ENCODE data around the gene TRIP6. TPM values are rescaled to one million over a fixed set of nuclear protein-coding genes. Genes with fewer than 3 reads are reported as not detected.

The TRIP6 gene
- total and polyA plus RNA-seq, 5 donors from 2014 or later: 2.8 to 8.4 (median 3.7) TPM

- Histone ChIP-seq H3K27ac (ENCODE audit: insufficient read depth, low read length, poor library complexity, severe bottlenecking) (peak overlapping the region; percentile 78), H3K27me3 (ENCODE audit: control insufficient read depth, insufficient read depth, low read length) (no peaks in the 10 kb centered on the region), H3K36me3 (ENCODE audit: control insufficient read depth, insufficient read depth, low read length) (peaks cover 58% of the 10 kb centered on the region), H3K9me3 (ENCODE audit: control insufficient read depth in 2 of 2, low read length in 2 of 2) (no peaks in the 10 kb centered on the region), H3K4me3 (ENCODE audit: low read depth, low read length) (no peak overlapping the region), H3K4me1 (ENCODE audit: control insufficient read depth, insufficient read depth, low read length, poor library complexity, severe bottlenecking) (peaks cover 36% of the 10 kb centered on the region)
- H3K9me3 Mint-ChIP-seq: peaks cover 0 to 2% (median 0%) of the 10 kb centered on the region in 7 donors
- peaks cover 0 to 52% (median 28%) of the 10 kb centered on the region in 4 donors for H3K4me1 Mint-ChIP-seq
- peaks cover 14% of the 10 kb centered on the region for H3K27me3 Mint-ChIP-seq
- DNase-seq (no peak), ATAC-seq (ENCODE audit: low read depth in 2 of 2) (no peak)
- H3K27ac Mint-ChIP-seq: peak overlapping the region in 1 of 3 donors; percentile 67
- H3K36me3 Mint-ChIP-seq: peaks cover 57% of the 10 kb centered on the region
- H3K4me3 Mint-ChIP-seq: peak overlapping the region; percentile 21 to 87 (median 67)
Observed at GRCh38 chr7:100886142-100886935, 19.2 kb downstream of the TRIP6 start.

GRCh38 chr7:100886936-100887515 is 19.8 kb downstream of the TRIP6 start:
- H3K4me1 ChIP-seq (ENCODE audit: control insufficient read depth, insufficient read depth, low read length, poor library complexity, severe bottlenecking): peaks cover 36% of the 10 kb centered on the region

GRCh38 chr7:100887516-100888290 is 20.5 kb downstream of the TRIP6 start:
- peak; percentile 24 to 37 for ATAC-seq (ENCODE audit: low read depth in 2 of 2)
- peaks cover 0 to 2% (median 0%) of the 10 kb centered on the region in 7 donors for H3K9me3 Mint-ChIP-seq
- Histone ChIP-seq H3K4me1 (ENCODE audit: control insufficient read depth, insufficient read depth, low read length, poor library complexity, severe bottlenecking) (peaks cover 36% of the 10 kb centered on the region), H3K9me3 (ENCODE audit: control insufficient read depth in 2 of 2, low read length in 2 of 2) (no peaks in the 10 kb centered on the region), H3K27ac (ENCODE audit: insufficient read depth, low read length, poor library complexity, severe bottlenecking) (peak overlapping the region; percentile 78), H3K36me3 (ENCODE audit: control insufficient read depth, insufficient read depth, low read length) (peaks cover 45% of the 10 kb centered on the region), H3K27me3 (ENCODE audit: control insufficient read depth, insufficient read depth, low read length) (no peaks in the 10 kb centered on the region), H3K4me3 (ENCODE audit: low read depth, low read length) (peak overlapping the region; percentile 48)
- H3K4me1 Mint-ChIP-seq: peaks cover 0 to 56% (median 32%) of the 10 kb centered on the region in 4 donors
- H3K36me3 Mint-ChIP-seq: peaks cover 51% of the 10 kb centered on the region
- H3K4me3 Mint-ChIP-seq: peak overlapping the region; percentile 86 to 92 (median 88)
- peaks cover 28% of the 10 kb centered on the region for H3K27me3 Mint-ChIP-seq
- H3K27ac Mint-ChIP-seq: peak overlapping the region; percentile 96 to 97 (median 96)
- DNase-seq: peak; percentile 49 to 84 (median 63)

More at GRCh38 chr7:100886936-100887515, 19.8 kb downstream of the TRIP6 start:
- Mint-ChIP-seq H3K27me3 (peaks cover 21% of the 10 kb centered on the region), H3K4me1 (peaks cover 0 to 55% (median 32%) of the 10 kb centered on the region in 4 donors), H3K4me3 (peak overlapping the region; percentile 86 to 92 (median 88)), H3K36me3 (peaks cover 56% of the 10 kb centered on the region), H3K9me3 (peaks cover 0 to 2% (median 0%) of the 10 kb centered on the region in 7 donors), H3K27ac (peak overlapping the region; percentile 96 to 97 (median 96))
- DNase-seq (no peak), ATAC-seq (ENCODE audit: low read depth in 2 of 2) (no peak)
- H3K36me3 ChIP-seq (ENCODE audit: control insufficient read depth, insufficient read depth, low read length): peaks cover 51% of the 10 kb centered on the region
- no peaks in the 10 kb centered on the region for H3K27me3 ChIP-seq (ENCODE audit: control insufficient read depth, insufficient read depth, low read length)
- H3K9me3 ChIP-seq (ENCODE audit: control insufficient read depth in 2 of 2, low read length in 2 of 2): no peaks in the 10 kb centered on the region
- H3K4me3 ChIP-seq (ENCODE audit: low read depth, low read length): peak overlapping the region; percentile 48
- peak overlapping the region; percentile 78 for H3K27ac ChIP-seq (ENCODE audit: insufficient read depth, low read length, poor library complexity, severe bottlenecking)

GRCh38 chr7:100888291-100888987 is 21.3 kb downstream of the TRIP6 start:
- H3K4me3 ChIP-seq (ENCODE audit: low read depth, low read length): peak overlapping the region; percentile 31
- peaks cover 38% of the 10 kb centered on the region for H3K36me3 ChIP-seq (ENCODE audit: control insufficient read depth, insufficient read depth, low read length)
- H3K27me3 Mint-ChIP-seq: peaks cover 32% of the 10 kb centered on the region
- DNase-seq (no peak), ATAC-seq (ENCODE audit: low read depth in 2 of 2) (no peak)
- H3K36me3 Mint-ChIP-seq: peaks cover 45% of the 10 kb centered on the region
- H3K4me1 Mint-ChIP-seq: peaks cover 0 to 54% (median 31%) of the 10 kb centered on the region in 4 donors
- H3K27me3 ChIP-seq (ENCODE audit: control insufficient read depth, insufficient read depth, low read length): no peaks in the 10 kb centered on the region
- peaks cover 0 to 2% (median 0%) of the 10 kb centered on the region in 7 donors for H3K9me3 Mint-ChIP-seq
- peak overlapping the region; percentile 86 to 92 (median 88) for H3K4me3 Mint-ChIP-seq
- peak overlapping the region; percentile 96 to 97 (median 96) for H3K27ac Mint-ChIP-seq
- peaks cover 36% of the 10 kb centered on the region for H3K4me1 ChIP-seq (ENCODE audit: control insufficient read depth, insufficient read depth, low read length, poor library complexity, severe bottlenecking)
- H3K9me3 ChIP-seq (ENCODE audit: control insufficient read depth in 2 of 2, low read length in 2 of 2): no peaks in the 10 kb centered on the region
- H3K27ac ChIP-seq (ENCODE audit: insufficient read depth, low read length, poor library complexity, severe bottlenecking): peak overlapping the region; percentile 78

- Histone ChIP-seq H3K4me3 (ENCODE audit: low read depth, low read length) (peak within 1 kb of the TSS; percentile 41), H3K4me1 (ENCODE audit: control insufficient read depth, insufficient read depth, low read length, poor library complexity, severe bottlenecking) (peaks cover 36% of the 10 kb centered on the region), H3K36me3 (ENCODE audit: control insufficient read depth, insufficient read depth, low read length) (peaks cover 31% of the 10 kb centered on the region), H3K9me3 (ENCODE audit: control insufficient read depth in 2 of 2, low read length in 2 of 2) (no peaks in the 10 kb centered on the region), H3K27me3 (ENCODE audit: control insufficient read depth, insufficient read depth, low read length) (peaks cover under 1% of the 10 kb centered on the region), H3K27ac (ENCODE audit: insufficient read depth, low read length, poor library complexity, severe bottlenecking) (peak within 1 kb of the TSS; percentile 74)
- peak within 1 kb of the TSS; percentile 86 to 94 (median 90) for H3K4me3 Mint-ChIP-seq
- peaks cover 37% of the 10 kb centered on the region for H3K36me3 Mint-ChIP-seq
- peak within 1 kb of the TSS; percentile 96 to 97 (median 96) for H3K27ac Mint-ChIP-seq
- H3K9me3 Mint-ChIP-seq: peaks cover 0 to 2% (median 0%) of the 10 kb centered on the region in 7 donors
- DNase-seq (no peak), ATAC-seq (ENCODE audit: low read depth in 2 of 2) (no peak)
- peaks cover 37% of the 10 kb centered on the region for H3K27me3 Mint-ChIP-seq
- H3K4me1 Mint-ChIP-seq: peaks cover 0 to 54% (median 31%) of the 10 kb centered on the region in 4 donors
Observed at GRCh38 chr7:100888988-100889750, 22.0 kb downstream of the TRIP6 start, which contains the start of gene UFSP1. TSS of gene UFSP1 (minus strand) at chr7:100889715. CDS start at chr7:100889271, 444 bp downstream.

- peak overlapping the region; percentile 86 to 92 (median 90) for H3K4me3 Mint-ChIP-seq
- no peak for DNase-seq
Observed at GRCh38 chr7:100890653-100891567, 23.7 kb downstream of the TRIP6 start.

More at GRCh38 chr7:100890653-100891567, 23.7 kb downstream of the TRIP6 start:
- Histone ChIP-seq H3K36me3 (ENCODE audit: control insufficient read depth, insufficient read depth, low read length) (peaks cover 14% of the 10 kb centered on the region), H3K27ac (ENCODE audit: insufficient read depth, low read length, poor library complexity, severe bottlenecking) (no peak overlapping the region), H3K27me3 (ENCODE audit: control insufficient read depth, insufficient read depth, low read length) (peaks cover 2% of the 10 kb centered on the region), H3K4me1 (ENCODE audit: control insufficient read depth, insufficient read depth, low read length, poor library complexity, severe bottlenecking) (peaks cover 46% of the 10 kb centered on the region), H3K4me3 (ENCODE audit: low read depth, low read length) (peak overlapping the region; percentile 41), H3K9me3 (ENCODE audit: control insufficient read depth in 2 of 2, low read length in 2 of 2) (no peaks in the 10 kb centered on the region)
- Mint-ChIP-seq H3K27ac (peak overlapping the region in 2 of 3 donors; percentile 42 to 52), H3K9me3 (peaks cover 0 to 2% (median 0%) of the 10 kb centered on the region in 7 donors), H3K4me1 (peaks cover 0 to 44% (median 30%) of the 10 kb centered on the region in 4 donors), H3K27me3 (peaks cover 45% of the 10 kb centered on the region), H3K36me3 (peaks cover 22% of the 10 kb centered on the region)
- ATAC-seq (ENCODE audit: low read depth in 2 of 2): no peak
